NCI-H345 (cell line): ENCODE results near the gene HTR3E.
A peak's percentile ranks its signal among the peaks of the same experiment; 100 is the strongest.

ENCODE experiments used
- DNase-seq: peaks from one replicate; lab custom pipeline; 2025; lab: John Stamatoyannopoulos, UW

HTR3E gene

DNA sequence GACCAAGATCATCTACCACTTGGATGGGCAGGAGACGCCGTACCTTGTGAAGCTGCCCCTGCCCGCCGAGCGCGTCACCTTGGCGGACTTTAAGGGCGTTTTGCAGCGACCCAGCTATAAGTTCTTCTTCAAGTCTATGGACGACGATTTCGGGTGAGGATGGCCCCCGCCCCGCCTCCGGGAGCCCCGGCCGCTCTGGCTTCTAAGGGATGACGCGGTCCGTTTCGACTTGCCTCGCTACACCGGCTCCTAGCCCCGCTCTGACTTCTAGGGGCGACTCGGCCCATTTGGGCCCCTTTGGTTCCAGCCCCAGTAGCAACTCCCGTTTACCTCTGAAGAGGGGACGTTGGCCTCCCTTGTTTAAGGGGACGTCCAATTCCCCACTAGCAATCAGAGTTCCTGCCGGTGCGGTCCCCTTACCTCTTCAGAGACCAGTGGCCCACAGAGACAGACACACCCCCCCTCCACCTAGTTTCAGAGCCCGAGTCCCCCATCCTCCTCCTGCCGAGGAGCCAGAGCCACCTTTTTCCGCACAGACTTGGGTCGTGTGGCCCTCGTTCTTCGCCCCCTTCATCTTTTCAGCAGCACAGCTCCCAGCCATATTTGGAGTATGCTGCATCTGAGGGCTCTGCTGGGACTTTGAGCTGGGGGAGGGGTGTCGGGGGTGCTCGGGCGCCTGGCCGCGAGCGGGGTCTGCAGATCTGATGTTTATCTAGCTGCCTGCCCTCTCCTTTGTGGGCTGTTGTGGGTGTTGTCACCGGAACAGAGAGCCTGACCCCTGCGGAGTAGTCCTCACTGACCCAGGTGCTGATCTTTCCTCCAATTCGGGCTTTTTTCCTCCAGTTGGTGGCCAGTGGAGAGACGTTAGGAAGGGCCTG is 59.0 kb downstream of the HTR3E start:
- peak; percentile 40 for DNase-seq

DNA sequence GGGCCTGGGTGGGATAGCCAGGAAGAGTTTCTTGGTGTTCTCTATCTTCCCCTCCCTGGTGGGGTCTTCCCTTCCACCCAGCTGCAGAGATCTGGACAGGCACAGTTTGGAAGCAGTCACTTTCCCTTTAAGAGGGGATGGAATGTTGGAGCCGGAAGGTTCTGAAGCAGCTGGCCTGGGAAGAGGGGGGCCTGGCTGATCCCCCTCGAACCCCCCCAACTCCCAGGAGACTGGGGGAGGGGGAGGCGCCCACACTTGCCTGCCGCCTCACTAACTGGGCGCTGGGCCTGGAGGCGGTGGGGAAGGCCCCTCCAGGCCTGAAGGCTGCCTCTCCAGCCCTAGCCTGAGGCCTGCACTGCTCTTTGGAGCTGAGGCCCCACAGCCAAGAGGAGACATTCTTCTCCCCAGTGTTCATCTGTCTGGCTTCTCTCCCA is 59.7 kb downstream of the HTR3E start:
- DNase-seq = peak; percentile 19
